Measurements from ENCODE around the gene MORC1.
A peak's percentile ranks its signal among the peaks of the same experiment; 100 is the strongest.

Gene MORC1

GRCh38 chr3:109026821-109027220 is 91.1 kb downstream of the MORC1 start:
- no peak for DNase-seq (ENCODE audit: low spot score)

DNA sequence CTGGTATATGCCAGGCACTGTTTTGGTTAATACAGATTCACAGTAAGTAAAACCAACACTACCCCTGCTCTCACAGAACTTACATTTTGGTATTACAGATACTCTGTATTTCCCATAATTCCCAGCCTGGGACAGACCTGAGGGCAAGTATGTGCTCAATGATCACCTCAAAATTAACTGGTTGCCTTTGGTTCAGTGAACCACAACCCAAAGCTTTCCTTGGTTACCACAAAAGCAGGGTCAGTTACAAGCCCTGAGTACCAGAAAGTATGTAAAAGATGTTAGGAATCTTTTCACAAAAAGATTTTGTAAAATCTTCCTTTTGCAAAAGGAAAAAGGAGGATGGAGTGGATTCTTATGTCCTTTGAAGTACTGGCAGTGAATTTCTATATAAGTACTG is 92.0 kb downstream of the MORC1 start:
- DNase-seq (ENCODE audit: low spot score), result no peak

- DNase-seq (ENCODE audit: low spot score), result peak; percentile 1
Observed at GRCh38 chr3:109023656-109024254, 94.2 kb downstream of the MORC1 start.

DNA sequence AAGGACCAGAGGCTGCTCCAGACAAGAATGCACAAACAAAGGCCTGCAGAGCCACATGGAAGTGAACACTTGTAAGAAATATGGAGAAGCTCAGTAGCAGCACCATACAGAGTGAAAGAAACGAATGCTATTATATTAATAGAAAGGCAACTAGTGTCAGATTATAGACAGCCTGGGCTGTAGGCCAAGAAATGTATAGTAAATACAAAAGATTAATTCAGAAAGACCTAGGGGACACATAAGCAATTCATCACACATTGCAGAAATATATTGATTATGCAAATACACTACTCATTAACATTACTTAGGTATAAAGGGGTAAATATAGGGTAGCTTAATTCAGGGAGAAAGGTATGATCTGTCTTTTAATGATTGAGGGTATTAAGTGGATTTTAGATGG is 94.8 kb downstream of the MORC1 start:
- no peak for DNase-seq (ENCODE audit: low spot score)

DNA sequence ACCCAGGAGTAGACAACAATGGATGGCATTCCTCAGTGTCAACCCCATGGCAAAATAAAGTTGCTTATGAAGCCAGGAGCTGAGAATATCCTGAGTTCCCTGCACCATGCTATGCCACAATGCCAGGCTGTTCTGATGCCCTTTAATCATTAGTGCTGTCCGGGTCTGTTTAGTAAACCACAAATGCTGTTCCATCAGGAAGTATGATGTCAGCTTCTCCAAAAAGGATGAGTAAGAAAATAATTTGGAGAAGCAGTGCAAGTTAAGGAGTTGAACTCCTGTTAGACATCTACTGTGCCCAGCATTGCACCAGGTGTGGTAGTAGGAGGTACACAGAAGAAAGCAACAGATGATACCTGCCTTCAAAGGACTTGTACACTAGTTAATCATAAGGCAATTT is 96.4 kb downstream of the MORC1 start:
- DNase-seq (ENCODE audit: low spot score), result no peak

DNA sequence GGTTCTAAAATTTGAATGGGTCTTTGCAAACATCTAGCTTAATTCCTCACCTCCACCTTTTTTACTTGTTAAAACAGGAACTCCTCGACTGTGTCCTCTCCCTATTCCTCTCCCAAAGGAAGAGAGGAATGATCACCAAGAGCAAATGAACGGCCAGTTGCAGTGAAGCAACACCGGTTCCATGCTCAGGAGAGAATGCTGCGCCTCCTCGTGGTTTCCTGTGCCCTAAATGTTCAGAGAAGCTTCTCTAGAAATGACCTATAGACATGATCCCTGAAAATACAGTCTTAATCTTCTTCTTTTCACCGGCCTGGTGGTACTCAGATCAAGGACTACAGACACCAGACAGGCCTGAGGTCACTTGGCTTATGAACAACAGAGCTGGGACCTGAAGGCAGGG is 99.1 kb downstream of the MORC1 start:
- no peak for DNase-seq (ENCODE audit: low spot score)

GRCh38 chr3:109005443-109005842 is 112.5 kb downstream of the MORC1 start:
- no peak for DNase-seq (ENCODE audit: low spot score)

DNA sequence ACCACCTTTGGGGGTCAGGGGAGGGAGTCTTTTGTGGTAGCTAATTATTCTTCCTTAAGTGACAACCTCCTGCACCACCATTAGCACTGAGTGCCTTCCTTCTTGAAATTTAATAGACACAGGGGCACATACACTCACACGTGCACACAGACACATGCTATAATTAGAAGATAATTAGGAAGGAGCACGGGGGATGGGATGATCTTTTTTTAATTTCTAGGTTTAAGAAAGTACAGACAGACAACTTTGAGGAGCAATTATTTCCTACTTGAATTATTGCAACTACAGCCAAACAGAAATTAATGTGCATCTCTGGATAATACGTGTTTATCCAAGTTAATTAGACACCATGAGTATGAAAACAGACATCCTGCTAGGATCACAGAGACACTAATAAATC is 119.5 kb downstream of the MORC1 start:
- no peak for DNase-seq (ENCODE audit: low spot score)

GRCh38 chr3:108985844-108986243 is 132.1 kb downstream of the MORC1 start:
- no peak for DNase-seq (ENCODE audit: low spot score)

- no peak for DNase-seq (ENCODE audit: low spot score)
Observed at GRCh38 chr3:108983051-108983450, 134.9 kb downstream of the MORC1 start.

GRCh38 chr3:108976058-108976457 is 141.9 kb downstream of the MORC1 start:
- no peak for DNase-seq (ENCODE audit: low spot score)

- DNase-seq (ENCODE audit: low spot score), result no peak
Observed at GRCh38 chr3:108973019-108973418, 144.9 kb downstream of the MORC1 start.

GRCh38 chr3:108972482-108972881 is 145.5 kb downstream of the MORC1 start:
- DNase-seq (ENCODE audit: low spot score), result no peak

GRCh38 chr3:108970561-108970960 is 147.4 kb downstream of the MORC1 start:
- no peak for DNase-seq (ENCODE audit: low spot score)

- no peak for DNase-seq (ENCODE audit: low spot score)
Observed at GRCh38 chr3:108966773-108967172, 151.2 kb downstream of the MORC1 start.

GRCh38 chr3:108959017-108959416 is 158.9 kb downstream of the MORC1 start:
- no peak for DNase-seq (ENCODE audit: low spot score)

GRCh38 chr3:108953700-108954099 is 164.2 kb downstream of the MORC1 start, which contains the start of gene GUCA1C:
GUCA1C (minus strand) TSS chr3:108953879; CDS start chr3:108953762, 117 bp downstream.
- no peak for DNase-seq (ENCODE audit: low spot score)

DNA sequence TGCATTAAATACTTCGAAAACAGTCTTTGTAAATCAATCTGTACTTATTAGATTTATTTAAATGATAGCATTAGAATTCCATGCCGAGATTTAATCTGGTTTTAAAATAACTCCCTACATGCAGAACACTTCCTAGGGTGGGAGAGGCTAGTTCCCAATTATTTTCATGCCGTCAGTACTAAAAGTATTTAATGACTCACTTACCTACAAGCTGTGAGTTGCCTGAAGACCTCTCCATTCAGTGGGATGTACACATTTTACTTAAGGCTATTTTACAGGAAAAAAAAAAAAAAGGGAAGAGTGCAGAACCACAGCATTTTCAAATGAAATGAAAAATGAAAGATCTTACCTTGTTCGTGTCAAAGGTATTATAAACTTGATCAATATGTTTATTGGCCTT is 164.7 kb downstream of the MORC1 start:
- DNase-seq (ENCODE audit: low spot score), result no peak

DNA sequence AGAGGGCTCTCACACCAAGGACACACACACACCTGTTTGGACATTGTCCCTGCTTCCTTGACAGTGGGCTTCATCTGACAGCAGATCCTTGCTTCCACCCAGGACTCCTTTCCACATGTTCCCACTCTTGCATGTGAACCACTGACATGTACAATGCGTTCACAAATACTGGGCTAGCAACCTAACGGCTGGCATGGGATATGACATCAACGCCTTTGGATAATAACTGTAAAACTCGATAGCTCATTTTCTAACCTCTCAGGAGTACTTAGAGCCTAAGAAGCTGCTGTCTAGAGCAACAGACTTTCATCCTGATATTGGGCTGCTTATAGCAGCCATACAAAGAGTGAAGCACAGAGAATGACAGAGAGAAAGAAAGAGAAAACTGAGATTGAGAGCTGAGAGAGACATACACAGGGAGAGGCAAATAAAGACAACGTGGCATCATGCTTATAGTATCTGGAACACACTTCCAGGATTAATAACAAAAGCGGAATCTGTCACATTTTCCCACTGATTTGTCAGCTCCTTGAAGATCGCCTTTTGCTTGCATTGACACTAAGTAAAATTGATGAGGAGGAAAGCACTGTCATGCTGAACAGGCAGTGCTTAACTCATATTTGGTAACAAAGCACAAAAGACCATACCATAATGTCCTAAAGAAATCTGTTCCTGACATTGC is 166.0 kb downstream of the MORC1 start:
- DNase-seq (ENCODE audit: low spot score), result no peak

DNA sequence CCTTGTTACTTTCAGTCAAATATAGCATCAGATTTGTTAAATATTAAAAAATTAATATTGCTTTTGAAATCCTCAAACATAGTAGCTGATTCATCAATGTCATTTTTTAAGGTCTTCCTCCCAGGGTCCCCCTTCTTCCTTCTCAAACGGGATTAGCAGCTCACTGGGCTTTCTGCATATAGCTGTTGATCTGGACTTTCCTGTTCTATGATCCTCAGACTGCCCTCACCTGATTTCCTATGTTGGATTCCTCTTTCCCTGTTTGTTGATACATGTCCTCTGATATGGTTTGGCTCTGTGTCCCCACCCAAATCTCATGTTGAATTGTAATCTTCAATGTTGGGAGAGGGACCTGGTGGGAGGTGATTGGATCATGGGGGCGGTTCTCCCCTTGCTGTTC is 170.1 kb downstream of the MORC1 start:
- no peak for DNase-seq (ENCODE audit: low spot score)

DNA sequence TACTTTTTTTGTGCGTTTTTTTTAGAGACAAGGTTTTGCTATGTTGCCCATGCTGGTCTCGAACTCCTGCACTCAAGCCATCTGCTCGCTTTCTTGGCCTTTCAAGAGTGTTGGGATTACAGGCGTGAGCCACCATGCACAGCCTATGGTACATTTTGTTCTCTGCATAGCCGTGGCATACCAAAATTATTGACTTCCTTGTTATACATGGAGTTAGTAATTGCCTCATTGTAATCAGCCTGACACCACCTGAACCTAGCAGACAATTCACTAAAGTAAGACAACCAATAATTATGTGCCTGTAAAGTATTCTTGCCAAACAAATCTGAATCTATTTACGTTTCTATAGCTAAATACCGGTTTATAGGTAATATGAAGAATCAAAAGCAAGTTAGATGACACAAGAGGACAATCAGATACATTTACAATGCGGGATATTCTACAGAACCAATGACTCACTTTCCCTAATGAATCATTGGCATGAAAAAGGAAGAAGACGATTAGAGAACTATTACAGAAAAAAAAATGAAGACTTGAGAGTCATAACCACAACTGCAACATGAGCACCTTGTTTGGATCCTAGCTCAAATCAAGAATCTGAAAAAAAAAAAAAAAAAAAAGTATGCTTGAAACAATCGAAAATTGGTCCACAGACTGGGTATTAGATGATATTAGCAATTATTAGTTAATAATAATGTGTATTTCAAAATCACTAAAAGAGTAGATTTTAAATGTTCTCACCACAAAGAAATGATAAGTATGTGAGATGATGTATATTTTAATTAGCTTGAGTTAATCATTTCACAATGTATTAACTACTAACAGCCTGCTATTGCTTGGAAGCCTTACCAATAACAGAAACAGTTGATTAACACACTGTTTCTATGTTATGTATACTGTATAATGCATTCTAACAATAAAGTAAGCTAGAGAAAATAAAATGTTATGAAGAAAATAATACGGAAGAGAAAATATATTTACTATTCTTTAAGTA is 171.3 kb downstream of the MORC1 start:
- DNase-seq (ENCODE audit: low spot score), result no peak

DNA sequence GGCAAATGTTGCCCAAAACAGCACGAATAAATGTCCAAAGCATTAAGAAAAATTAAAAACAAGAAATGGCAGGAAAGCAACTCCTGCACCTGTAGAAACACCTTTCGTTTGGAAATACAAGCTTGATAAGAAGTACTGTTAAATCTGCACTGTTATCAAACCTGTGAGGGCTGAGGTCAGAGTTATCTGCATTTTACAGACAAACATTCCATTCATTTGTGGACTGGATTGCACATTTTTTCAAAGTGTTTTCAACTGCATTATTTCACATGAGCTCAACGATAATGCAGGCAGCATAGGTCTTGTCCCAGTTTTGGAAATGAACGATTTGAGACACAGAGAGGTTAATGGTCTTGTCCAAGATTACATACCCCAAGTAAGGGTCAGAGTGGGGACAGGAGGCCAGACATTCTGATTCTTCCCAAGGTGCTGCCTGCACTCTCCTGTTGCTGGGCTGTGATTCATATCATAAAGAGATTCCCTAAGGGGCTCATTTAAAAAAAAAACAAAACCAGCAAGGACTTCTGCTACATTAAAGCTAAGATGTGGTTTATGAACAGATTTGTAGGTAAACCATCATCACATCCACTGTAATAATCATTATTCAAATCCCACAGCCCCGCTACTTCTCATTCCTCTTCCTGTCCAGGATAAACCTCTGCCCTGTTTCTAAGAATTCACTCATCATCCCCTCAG is 177.2 kb downstream of the MORC1 start:
- no peak for DNase-seq (ENCODE audit: low spot score)
